GM13976 (cell line): ENCODE measurements around the gene CGB1.
A peak's percentile ranks its signal among the peaks of the same experiment; 100 is the strongest.

Source experiments
- DNase-seq: peaks from one replicate; pipeline ENCODE4 v3.0.0; 2012; ENCODE audit warnings: low spot score
- CTCF ChIP-seq: IDR thresholded peaks from 2 replicates; pipeline ENCODE4 v1.5.1; 2012; ENCODE audit warnings: borderline replicate concordance, mild to moderate bottlenecking; ENCODE audit not compliant: insufficient read depth; ENCODE audit errors: extremely low read depth, missing control alignments, control extremely low read depth
- in situ Hi-C: fragments of 300-500 bp; cut with MboI; formaldehyde crosslinking; loops from one replicate; pipeline ENCODE4 v1.12.0; 2022; ENCODE audit warnings: low sequenced_read_pairs, mixed read lengths, inconsistent platforms; ENCODE audit not compliant: unreplicated experiment

Gene CGB1

DNA sequence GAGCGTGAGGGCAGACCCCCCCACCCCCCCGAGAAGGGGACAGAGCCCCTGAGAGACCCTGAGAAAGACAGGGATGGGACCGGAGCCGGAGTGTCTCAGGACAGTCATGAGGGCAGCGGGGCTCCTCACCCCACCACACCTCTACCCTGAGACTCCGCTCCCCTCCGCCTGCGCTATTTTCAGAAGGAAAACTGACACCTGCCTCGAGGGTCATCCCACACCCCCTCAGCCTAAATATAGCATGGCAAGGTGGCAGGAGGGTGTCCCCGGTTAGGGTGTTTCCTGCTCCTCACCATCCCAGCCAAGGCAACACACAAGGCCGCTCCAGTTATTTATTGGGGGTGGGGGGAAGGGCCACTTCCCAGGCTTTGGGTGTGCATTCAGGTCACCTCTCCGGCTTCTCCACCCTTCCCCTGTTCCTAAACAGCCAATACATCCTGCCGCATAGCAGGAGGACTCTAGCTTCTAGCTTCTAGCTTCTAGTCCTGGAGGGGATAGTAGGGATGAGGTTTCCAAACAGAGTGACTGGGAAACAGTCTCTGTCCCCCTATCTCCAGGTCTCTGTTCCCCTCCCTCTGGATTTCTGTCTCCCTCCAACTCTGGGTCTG is 29.3 kb upstream of the CGB1 start:
- TF ChIP-seq CTCF: no peak
- no peak for DNase-seq

GRCh38 chr19:49064768-49065611 is 28.3 kb upstream of the CGB1 start, which contains the start of gene NTF4:
Gene NTF4 (minus strand): TSS chr19:49064818. CDS start chr19:49061997, 2,821 bp downstream.
- in situ Hi-C loops: no loop called here
- no peak for DNase-seq
- no peak for TF ChIP-seq CTCF

More for the DNA sequence above, 29.3 kb upstream of the CGB1 start:
- in situ Hi-C loops: no loop called here

DNA sequence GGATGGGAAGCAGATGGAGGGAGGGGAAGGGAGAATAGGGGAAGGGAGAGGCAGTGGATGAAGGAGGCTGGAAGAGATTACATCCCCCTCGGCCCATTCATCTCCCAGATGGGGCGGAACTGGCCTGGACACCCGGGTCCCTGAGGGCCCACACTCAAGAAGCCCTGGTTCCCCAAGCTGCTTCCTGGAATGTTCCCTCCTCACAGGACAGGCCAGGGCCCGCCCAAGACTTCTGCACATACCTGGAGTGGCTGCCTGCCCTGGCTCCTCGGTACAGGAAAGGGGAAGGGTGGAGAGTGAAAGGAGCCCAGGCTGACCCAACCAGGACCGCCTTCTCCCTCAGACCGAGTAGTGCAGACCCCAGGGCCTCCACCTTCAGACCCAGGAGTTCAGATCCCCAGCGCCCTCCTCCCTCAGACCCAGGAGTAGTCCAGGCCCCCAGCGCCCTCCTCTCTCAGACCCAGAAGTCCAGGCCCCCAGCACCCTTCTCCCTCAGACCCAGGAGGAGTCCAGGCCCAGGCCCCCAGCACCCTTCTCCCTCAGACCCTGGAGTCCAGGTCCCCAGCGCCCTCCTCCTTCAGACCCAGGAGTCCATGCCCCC is 27.4 kb upstream of the CGB1 start:
- no peak for TF ChIP-seq CTCF
- no peak for DNase-seq
- in situ Hi-C loops: no loop called here

DNA sequence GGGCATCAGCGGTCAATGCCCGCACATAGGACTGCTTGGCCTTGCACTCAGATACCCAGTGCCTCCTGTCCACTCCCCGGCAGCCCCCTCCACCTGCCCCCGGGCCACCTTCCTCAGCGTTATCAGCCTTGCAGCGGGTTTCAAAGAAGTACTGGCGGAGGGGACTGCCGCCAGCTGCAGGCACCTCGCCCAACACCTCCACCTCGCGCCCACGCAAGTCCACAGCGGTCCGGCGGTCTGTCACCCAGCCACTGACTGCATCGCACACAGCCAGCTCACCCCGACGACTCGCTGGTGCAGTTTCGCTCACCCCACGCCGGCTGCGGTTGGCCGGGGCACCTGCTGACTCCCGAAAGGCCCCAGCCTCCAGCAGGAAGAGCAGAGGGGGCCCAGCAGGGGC is 24.8 kb upstream of the CGB1 start:
- no peak for TF ChIP-seq CTCF
- in situ Hi-C loops: no loop called here
- peak; percentile 71 for DNase-seq

DNA sequence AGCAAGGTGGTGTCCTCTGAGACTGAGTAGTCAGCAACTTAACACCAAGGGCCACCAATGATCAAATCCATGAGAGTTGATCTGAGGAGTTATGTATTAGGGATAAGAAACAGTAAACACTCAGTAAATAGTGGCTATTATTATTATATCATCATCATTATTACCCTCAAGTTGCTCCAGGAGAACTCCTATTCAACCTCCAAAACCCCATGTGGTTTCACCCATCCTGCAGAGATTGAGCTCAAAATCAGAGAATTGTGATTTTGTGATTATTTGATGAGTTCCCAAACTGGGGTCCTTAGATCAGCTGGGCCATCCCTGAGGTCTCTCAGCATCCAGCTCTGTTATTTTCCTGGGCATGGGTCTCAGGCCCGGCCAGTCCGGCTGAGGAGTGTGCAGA is 24.3 kb upstream of the CGB1 start:
- no peak for TF ChIP-seq CTCF
- in situ Hi-C loops: no loop called here
- no peak for DNase-seq

- TF ChIP-seq CTCF: no peak
- in situ Hi-C loops: no loop called here
- no peak for DNase-seq
Measured at GRCh38 chr19:49059053-49059452, 22.4 kb upstream of the CGB1 start.
